HepG2 (cell line): Measurements from ENCODE around the gene CSTF3. TPM values are rescaled to one million over a fixed set of nuclear protein-coding genes. Genes with fewer than 3 reads are reported as not detected.

Source experiments
- CREB1 ChIP-seq, 2 experiments: fragments of 450-650 bp in 1 of 2; IDR thresholded peaks; 2 replicates each; pipeline ENCODE4 v1.6.1; 2016 to 2017; ENCODE audit warnings: control low read depth in 1 of 2, mild to moderate bottlenecking in 1 of 2, missing compliant biosample characterization in 1 of 2, missing genetic modification characterization in 1 of 2
- E2F5 ChIP-seq: sonication (generic); formaldehyde crosslinking; conservative IDR thresholded peaks from 2 replicates; pipeline ENCODE4 v1.4.0; 2020; ENCODE audit warnings: missing genetic modification reagents
- HNRNPLL ChIP-seq: fragments of 200-400 bp; formaldehyde crosslinking; IDR thresholded peaks from 2 replicates; pipeline ENCODE4 v1.6.1; 2017; ENCODE audit warnings: mild to moderate bottlenecking, low read depth, low read length; ENCODE audit not compliant: poor library complexity, severe bottlenecking
- MED8 ChIP-seq: sonication (generic); formaldehyde crosslinking; IDR thresholded peaks from 2 replicates; pipeline ENCODE4 v1.8.1; 2023; ENCODE audit warnings: mild to moderate bottlenecking, missing genetic modification reagents; ENCODE audit not compliant: insufficient replicate concordance
- PCBP1 ChIP-seq: fragments of 200-400 bp; formaldehyde crosslinking; IDR thresholded peaks from 2 replicates; pipeline ENCODE4 v1.6.1; 2017; ENCODE audit warnings: mild to moderate bottlenecking, low read depth, low read length, borderline replicate concordance
- POLR2G ChIP-seq: fragments of 200-400 bp; formaldehyde crosslinking; IDR thresholded peaks from 2 replicates; pipeline ENCODE4 v1.6.1; 2018; ENCODE audit warnings: mild to moderate bottlenecking, low read depth, low read length, moderate library complexity
- RAD21 ChIP-seq: fragments of 450-650 bp; formaldehyde crosslinking; IDR thresholded peaks from 2 replicates; pipeline ENCODE4 v1.5.0; 2020; ENCODE audit warnings: mild to moderate bottlenecking
- SMAD3 ChIP-seq: sonication (generic); formaldehyde crosslinking; IDR thresholded peaks from 2 replicates; pipeline ENCODE4 v1.4.0; 2020; ENCODE audit warnings: missing genetic modification reagents
- SMYD3 ChIP-seq: sonication (generic); formaldehyde crosslinking; IDR thresholded peaks from 2 replicates; pipeline ENCODE4 v1.8.1; 2023; ENCODE audit warnings: mild to moderate bottlenecking, missing genetic modification reagents
- SOX5 ChIP-seq: IDR thresholded peaks from 2 replicates; pipeline ENCODE4 v1.6.1; 2016; ENCODE audit warnings: borderline replicate concordance
- U2AF1 ChIP-seq: fragments of 200-400 bp; formaldehyde crosslinking; optimal IDR thresholded peaks from 2 replicates; pipeline ENCODE3; 2017; ENCODE audit warnings: mild to moderate bottlenecking, low read depth, low read length
- ZFP36L1 ChIP-seq: sonication (generic); formaldehyde crosslinking; IDR thresholded peaks from 2 replicates; pipeline ENCODE4 v1.8.0; 2022; ENCODE audit warnings: mild to moderate bottlenecking, missing genetic modification reagents, moderate library complexity
- ZMYM2 ChIP-seq: sonication (generic); formaldehyde crosslinking; IDR thresholded peaks from 2 replicates; pipeline ENCODE4 v1.8.0; 2022; ENCODE audit warnings: mild to moderate bottlenecking, missing genetic modification reagents
- ZNF124 ChIP-seq: sonication (generic); formaldehyde crosslinking; IDR thresholded peaks from 2 replicates; pipeline ENCODE4 v1.4.0; 2020; ENCODE audit warnings: missing genetic modification reagents
- ZNF383 ChIP-seq: sonication (generic); formaldehyde crosslinking; IDR thresholded peaks from 2 replicates; pipeline ENCODE4 v1.4.0; 2020; ENCODE audit warnings: missing genetic modification reagents, mild to moderate bottlenecking, borderline replicate concordance
- ZNF430 ChIP-seq: sonication (generic); formaldehyde crosslinking; IDR thresholded peaks from 2 replicates; pipeline ENCODE4 v1.9.0; 2021; ENCODE audit warnings: mild to moderate bottlenecking, missing genetic modification reagents
- ZNF432 ChIP-seq: sonication (generic); formaldehyde crosslinking; IDR thresholded peaks from 2 replicates; pipeline ENCODE4 v1.5.0; 2020; ENCODE audit warnings: missing genetic modification reagents, mild to moderate bottlenecking, borderline replicate concordance
- ZNF674 ChIP-seq: sonication (generic); formaldehyde crosslinking; IDR thresholded peaks from 2 replicates; pipeline ENCODE4 v1.5.0; 2020; ENCODE audit warnings: low read depth, mild to moderate bottlenecking, missing genetic modification reagents
- ZNF740 ChIP-seq: sonication (generic); formaldehyde crosslinking; IDR thresholded peaks from 2 replicates; pipeline ENCODE4 v1.4.0; 2020; ENCODE audit warnings: missing genetic modification reagents
- ZNF839 ChIP-seq: sonication (generic); formaldehyde crosslinking; IDR thresholded peaks from 2 replicates; pipeline ENCODE4 v1.4.0; 2020; ENCODE audit warnings: missing genetic modification reagents, mild to moderate bottlenecking, borderline replicate concordance
- polyA plus RNA-seq, 8 experiments: library from polyadenylated mRNA; depleted of rRNA in 3 of 8; stranded (reverse) in 7 of 8; unstranded in 1 of 8; fragments of >200 nt; fragmentation: Illumina TruSeq in 4 of 8; extraction: Trizol in 4 of 8; gene quantifications; 2 replicates each; pipeline versions ENCODE4 v1.2.1 to v1.2.3, GENCODE V29; 2011 to 2016; ENCODE audit warnings: low read depth in 4 of 8, missing spikeins in 1 of 8, mixed read lengths in 1 of 8; ENCODE audit not compliant: insufficient read depth in 1 of 8
- total RNA-seq, 5 experiments: library from RNA; depleted of rRNA; stranded (reverse); fragments of >200 nt; fragmentation: Illumina TruSeq; extraction: Trizol; gene quantifications; 2 replicates each; pipeline ENCODE4 v1.2.3, GENCODE V29; 2016; ENCODE audit warnings: low read depth in 1 of 5
- TF ChIP-seq, protein P1 (sequence below): sonication (generic); formaldehyde crosslinking; IDR thresholded peaks from 2 replicates; pipeline ENCODE4 v1.5.0; 2020; ENCODE audit warnings: missing genetic modification reagents

The CSTF3 gene
- total and polyA plus RNA-seq, 2 of the 13 experiments (the other 11 are each of a cell fraction or from before 2014, with no cell fraction given) = 21.5 to 43.6 TPM

DNA sequence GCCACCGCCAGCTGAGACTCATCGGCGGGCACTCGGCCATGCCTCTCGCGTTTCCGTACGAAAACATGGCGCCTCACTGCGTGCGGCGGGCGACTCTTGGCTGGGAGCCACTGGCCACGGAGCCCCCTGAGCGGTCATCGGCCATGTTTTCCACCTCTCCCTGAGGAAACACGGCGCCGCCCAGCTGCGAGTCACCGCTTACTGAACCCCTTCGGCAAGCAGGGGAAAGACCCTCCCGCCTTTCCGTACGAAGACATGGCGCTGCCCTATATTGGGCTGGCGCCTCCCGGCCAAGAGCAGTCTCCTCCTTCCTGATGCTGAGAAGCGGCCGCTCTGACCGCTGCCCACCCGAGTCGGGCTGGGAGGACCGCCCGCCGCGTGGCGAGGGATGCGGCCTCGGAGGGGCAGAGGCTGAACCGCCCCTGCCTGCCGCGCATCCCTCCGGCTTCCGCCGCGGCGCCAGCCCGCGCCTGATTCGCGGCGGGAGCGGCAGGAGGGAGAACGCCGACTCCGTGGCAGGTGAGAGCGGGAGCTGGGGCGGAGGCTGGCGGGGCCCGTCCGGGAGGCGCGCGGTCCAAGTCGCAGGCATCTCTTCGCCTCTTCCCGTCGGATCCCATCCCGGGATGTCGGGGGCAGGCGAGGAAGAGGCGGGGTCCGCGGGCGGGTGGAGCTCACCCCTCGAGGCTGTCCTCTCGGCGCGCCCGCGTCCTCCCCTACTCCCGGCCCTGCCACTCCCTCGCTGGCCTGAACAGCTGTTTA is 121.8 kb downstream of the CSTF3 start, which contains the start of gene TCP11L1 (continued):
- TF ChIP-seq ZFP36L1 (CRISPR knock-in tag) (peak; percentile 86), SOX5 (CRISPR knock-in tag) (0 out of 2 replicates have a peak, but pooled peaks have one; percentile 25), ZNF674 (CRISPR knock-in tag) (no peak), RAD21 (CRISPR knock-in tag) (0 out of 2 replicates have a peak, but pooled peaks have one; percentile 10), PCBP1 (no peak), ZNF432 (CRISPR knock-in tag) (no peak), ZNF839 (CRISPR knock-in tag) (0 out of 2 replicates have a peak, but pooled peaks have one; percentile 24), U2AF1 (no peak), ZNF430 (CRISPR knock-in tag) (peak; percentile 17; the same call in 1 of the 2 replicates), CREB1 (IDR thresholded peaks at IDR 0.05) (peak; percentile 56), CREB1 (CRISPR knock-in tag; IDR thresholded peaks at IDR 0.05) (no peak; the same call in 1 of the 2 replicates), SMYD3 (no peak), ZNF740 (CRISPR knock-in tag) (no peak), MED8 (CRISPR knock-in tag) (peak; percentile 89), E2F5 (CRISPR knock-in tag) (0 out of 2 replicates have a peak, but pooled peaks have one; percentile 36), SMAD3 (CRISPR knock-in tag) (0 out of 2 replicates have a peak, but pooled peaks have one; percentile 16), ZNF124 (no peak; the same call in 1 of the 2 replicates), HNRNPLL (peak; percentile 71), ZNF383 (CRISPR knock-in tag) (no peak), ZMYM2 (CRISPR knock-in tag) (no peak), POLR2G (peak; percentile 69)
- TF ChIP-seq, protein P1, sequence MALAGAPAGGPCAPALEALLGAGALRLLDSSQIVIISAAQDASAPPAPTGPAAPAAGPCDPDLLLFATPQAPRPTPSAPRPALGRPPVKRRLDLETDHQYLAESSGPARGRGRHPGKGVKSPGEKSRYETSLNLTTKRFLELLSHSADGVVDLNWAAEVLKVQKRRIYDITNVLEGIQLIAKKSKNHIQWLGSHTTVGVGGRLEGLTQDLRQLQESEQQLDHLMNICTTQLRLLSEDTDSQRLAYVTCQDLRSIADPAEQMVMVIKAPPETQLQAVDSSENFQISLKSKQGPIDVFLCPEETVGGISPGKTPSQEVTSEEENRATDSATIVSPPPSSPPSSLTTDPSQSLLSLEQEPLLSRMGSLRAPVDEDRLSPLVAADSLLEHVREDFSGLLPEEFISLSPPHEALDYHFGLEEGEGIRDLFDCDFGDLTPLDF = peak; percentile 80
